ENCODE data around the gene MRPL14.

DNA sequence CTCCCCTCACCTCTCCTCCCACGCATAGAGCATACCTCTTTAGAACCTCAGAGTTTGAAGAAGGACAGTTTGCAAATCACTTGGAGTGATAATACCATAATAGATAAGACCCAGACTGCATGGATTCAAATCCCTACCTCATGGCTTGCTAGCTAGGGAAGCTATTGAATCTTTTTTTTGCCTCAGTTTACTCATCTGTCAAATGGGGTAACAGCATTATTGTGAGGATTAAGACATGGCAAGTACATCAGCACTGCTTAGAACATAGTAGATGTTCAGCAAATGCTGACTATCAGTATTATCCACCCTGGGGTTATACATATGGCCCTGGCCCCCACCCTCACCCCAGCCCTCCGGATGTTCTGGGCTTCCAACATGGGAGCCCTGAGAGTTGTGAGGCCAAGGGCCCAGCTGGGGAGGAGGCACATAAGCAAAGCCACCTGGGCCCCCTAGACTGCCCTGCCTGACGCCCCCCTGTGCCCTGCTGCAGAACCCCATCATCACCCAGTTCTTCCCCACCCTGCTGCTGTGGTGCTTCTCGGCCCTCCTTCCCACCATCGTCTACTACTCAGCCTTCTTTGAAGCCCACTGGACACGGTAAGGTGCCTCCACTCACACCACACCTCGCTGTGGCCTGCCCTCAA is 22.2 kb upstream of the MRPL14 start:
- no peak for TF ChIP-seq CTCF (IDR thresholded peaks at IDR 0.05; ENCODE audit: insufficient read depth, low read length)
- no peak for TF ChIP-seq POLR2AphosphoS5 (IDR thresholded peaks at IDR 0.05; ENCODE audit: low read depth)
- TF ChIP-seq, protein P1, sequence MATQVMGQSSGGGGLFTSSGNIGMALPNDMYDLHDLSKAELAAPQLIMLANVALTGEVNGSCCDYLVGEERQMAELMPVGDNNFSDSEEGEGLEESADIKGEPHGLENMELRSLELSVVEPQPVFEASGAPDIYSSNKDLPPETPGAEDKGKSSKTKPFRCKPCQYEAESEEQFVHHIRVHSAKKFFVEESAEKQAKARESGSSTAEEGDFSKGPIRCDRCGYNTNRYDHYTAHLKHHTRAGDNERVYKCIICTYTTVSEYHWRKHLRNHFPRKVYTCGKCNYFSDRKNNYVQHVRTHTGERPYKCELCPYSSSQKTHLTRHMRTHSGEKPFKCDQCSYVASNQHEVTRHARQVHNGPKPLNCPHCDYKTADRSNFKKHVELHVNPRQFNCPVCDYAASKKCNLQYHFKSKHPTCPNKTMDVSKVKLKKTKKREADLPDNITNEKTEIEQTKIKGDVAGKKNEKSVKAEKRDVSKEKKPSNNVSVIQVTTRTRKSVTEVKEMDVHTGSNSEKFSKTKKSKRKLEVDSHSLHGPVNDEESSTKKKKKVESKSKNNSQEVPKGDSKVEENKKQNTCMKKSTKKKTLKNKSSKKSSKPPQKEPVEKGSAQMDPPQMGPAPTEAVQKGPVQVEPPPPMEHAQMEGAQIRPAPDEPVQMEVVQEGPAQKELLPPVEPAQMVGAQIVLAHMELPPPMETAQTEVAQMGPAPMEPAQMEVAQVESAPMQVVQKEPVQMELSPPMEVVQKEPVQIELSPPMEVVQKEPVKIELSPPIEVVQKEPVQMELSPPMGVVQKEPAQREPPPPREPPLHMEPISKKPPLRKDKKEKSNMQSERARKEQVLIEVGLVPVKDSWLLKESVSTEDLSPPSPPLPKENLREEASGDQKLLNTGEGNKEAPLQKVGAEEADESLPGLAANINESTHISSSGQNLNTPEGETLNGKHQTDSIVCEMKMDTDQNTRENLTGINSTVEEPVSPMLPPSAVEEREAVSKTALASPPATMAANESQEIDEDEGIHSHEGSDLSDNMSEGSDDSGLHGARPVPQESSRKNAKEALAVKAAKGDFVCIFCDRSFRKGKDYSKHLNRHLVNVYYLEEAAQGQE (IDR thresholded peaks at IDR 0.05; ENCODE audit: insufficient replicate concordance, low read depth), result no peak
- TF ChIP-seq GABPA (IDR thresholded peaks at IDR 0.05; ENCODE audit: low read depth), result no peak

Measured in HL-60 (cell line).